Effector memory CD4-positive, alpha-beta T cell (primary cell): Measurements from ENCODE around the gene CCDC167.
"Not testable (repeated sequence)": the region's sequence is repeated elsewhere in the genome, so short reads cannot be mapped to it uniquely, and the experiment has no call there.

Experiments
- DNase-seq, 3 donors: peaks; one replicate each; pipeline ENCODE4 v3.0.0-alpha.2; 2020
- H3K27ac ChIP-seq: 2 replicates; pipeline ENCODE4 v1.7.0; 2013; ENCODE audit warnings: mild to moderate bottlenecking, low read length, moderate library complexity; ENCODE audit not compliant: insufficient read depth, poor library complexity, severe bottlenecking
- H3K27me3 ChIP-seq: replicated peaks from 2 replicates; pipeline ENCODE4 v1.7.0; 2013; ENCODE audit warnings: mild to moderate bottlenecking, low read length; ENCODE audit not compliant: insufficient read depth, control insufficient read depth, poor library complexity, severe bottlenecking
- H3K36me3 ChIP-seq: 2 replicates; pipeline ENCODE4 v1.7.0; 2013; ENCODE audit warnings: mild to moderate bottlenecking, low read length, moderate library complexity; ENCODE audit not compliant: control insufficient read depth, insufficient read depth
- H3K4me1 ChIP-seq: 2 replicates; pipeline ENCODE4 v1.7.0; 2013; ENCODE audit warnings: low read length, mild to moderate bottlenecking; ENCODE audit not compliant: control insufficient read depth, insufficient read depth, poor library complexity, severe bottlenecking
- H3K4me3 ChIP-seq: 2 replicates; pipeline ENCODE4 v1.7.0; 2013; ENCODE audit warnings: low read length, low read depth, mild to moderate bottlenecking; ENCODE audit not compliant: insufficient read depth, poor library complexity, severe bottlenecking
- H3K9me3 ChIP-seq: 2 replicates; pipeline ENCODE4 v1.7.0; 2013; ENCODE audit warnings: mild to moderate bottlenecking, low read length, moderate library complexity; ENCODE audit not compliant: control insufficient read depth

CCDC167 gene

GRCh38 chr6:37452522-37452921 lies 47.2 kb downstream of the CCDC167 start:
- H3K36me3 ChIP-seq, result peaks cover 79% of the 10 kb centered on the region
- no peak overlapping the region for H3K27ac ChIP-seq
- H3K4me1 ChIP-seq, result no peaks in the 10 kb centered on the region
- H3K27me3 ChIP-seq, result no peaks in the 10 kb centered on the region
- no peaks in the 10 kb centered on the region for H3K9me3 ChIP-seq
- no peak overlapping the region for H3K4me3 ChIP-seq
- no peak for DNase-seq

DNA sequence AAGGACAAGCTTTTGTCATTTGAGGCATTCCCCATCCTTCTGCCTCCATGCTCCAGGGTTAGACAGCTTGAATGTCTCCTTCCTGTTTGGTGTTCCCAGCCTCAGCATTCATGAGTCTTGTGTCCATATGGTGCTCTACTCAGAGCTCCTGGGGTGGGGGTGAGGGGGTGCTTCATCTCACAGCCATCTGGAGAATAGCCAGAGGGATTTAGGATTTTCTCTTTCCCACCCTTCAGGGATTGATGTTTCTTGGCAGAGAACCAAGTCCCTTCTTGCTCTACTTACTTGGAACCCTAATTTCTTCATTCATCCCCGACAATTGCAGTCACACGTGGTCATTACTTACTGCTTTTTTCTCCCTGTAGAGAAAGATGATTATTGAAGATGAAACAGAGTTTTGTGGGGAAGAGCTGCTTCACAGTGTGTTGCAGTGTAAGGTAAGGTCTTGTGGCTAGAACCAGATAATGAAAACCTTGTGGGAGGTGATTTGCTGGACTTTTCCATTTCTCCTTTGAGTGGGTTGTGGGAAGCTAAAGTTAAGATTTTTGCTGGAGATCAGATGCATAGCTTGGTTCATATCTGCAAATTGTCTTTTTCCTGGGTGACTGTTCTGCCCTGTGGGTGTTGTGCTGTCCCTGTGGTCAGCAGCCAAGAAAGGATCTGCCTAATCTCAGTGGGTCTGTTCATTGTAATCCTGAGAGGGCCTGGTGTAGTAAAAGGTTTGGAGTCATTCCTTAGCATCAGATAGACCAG lies 48.1 kb downstream of the CCDC167 start:
- peaks cover 83% of the 10 kb centered on the region for H3K36me3 ChIP-seq

DNA sequence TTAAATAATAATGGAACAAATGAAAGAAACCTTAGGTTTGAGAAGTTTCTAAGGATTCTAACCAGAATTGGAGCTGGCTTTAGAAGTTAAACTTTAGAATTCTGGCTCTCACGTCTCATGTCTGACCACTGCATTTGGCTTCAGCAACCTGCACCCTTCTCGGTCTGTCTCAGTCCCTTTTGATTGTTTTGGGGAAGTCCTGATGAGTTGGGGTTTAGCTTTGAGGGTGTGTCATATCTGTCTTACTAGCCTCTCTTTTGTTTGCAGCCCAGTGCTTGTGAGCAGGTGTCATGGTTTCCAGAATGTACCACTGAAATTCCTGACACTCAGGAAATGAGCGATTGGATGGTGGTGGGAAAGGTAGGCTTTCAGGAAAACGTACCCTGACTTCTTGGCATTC lies 49.7 kb downstream of the CCDC167 start:
- Histone ChIP-seq H3K4me1 (no peaks in the 10 kb centered on the region), H3K4me3 (no peak overlapping the region), H3K27me3 (no peaks in the 10 kb centered on the region), H3K9me3 (no peaks in the 10 kb centered on the region), H3K36me3 (peaks cover 85% of the 10 kb centered on the region), H3K27ac (no peak overlapping the region)
- no peak for DNase-seq

More for the DNA sequence above, 48.1 kb downstream of the CCDC167 start:
- Histone ChIP-seq H3K9me3 (no peaks in the 10 kb centered on the region), H3K4me1 (no peaks in the 10 kb centered on the region), H3K27ac (no peak overlapping the region), H3K27me3 (no peaks in the 10 kb centered on the region), H3K4me3 (no peak overlapping the region)
- DNase-seq, result no peak

- H3K27me3 ChIP-seq, DNase-seq, H3K9me3 ChIP-seq, H3K4me1 ChIP-seq: not testable (repeated sequence)
- Histone ChIP-seq H3K27ac (peak overlapping the region; percentile 50), H3K4me3 (peak overlapping the region; percentile 17), H3K36me3 (peaks cover 44% of the 10 kb centered on the region)
These were observed 56.5 kb downstream of the CCDC167 start for GRCh38 chr6:37443216-37443542.

- no peaks in the 10 kb centered on the region for H3K9me3 ChIP-seq
- no peak for DNase-seq
- no peaks in the 10 kb centered on the region for H3K27me3 ChIP-seq
- peaks cover 46% of the 10 kb centered on the region for H3K36me3 ChIP-seq
- H3K27ac ChIP-seq, result peak overlapping the region; percentile 50
- peaks cover 4% of the 10 kb centered on the region for H3K4me1 ChIP-seq
- peak overlapping the region; percentile 32 for H3K4me3 ChIP-seq
These were observed 57.1 kb downstream of the CCDC167 start for GRCh38 chr6:37442416-37443215.

GRCh38 chr6:37441651-37442050 lies 58.0 kb downstream of the CCDC167 start:
- Histone ChIP-seq H3K4me3 (no peak overlapping the region), H3K4me1 (peaks cover 4% of the 10 kb centered on the region), H3K36me3 (peaks cover 41% of the 10 kb centered on the region), H3K9me3 (no peaks in the 10 kb centered on the region), H3K27ac (no peak overlapping the region), H3K27me3 (no peaks in the 10 kb centered on the region)
- no peak for DNase-seq

- Histone ChIP-seq H3K27me3 (no peaks in the 10 kb centered on the region), H3K4me3 (no peak overlapping the region), H3K9me3 (no peaks in the 10 kb centered on the region), H3K36me3 (peaks cover 32% of the 10 kb centered on the region), H3K4me1 (peaks cover 12% of the 10 kb centered on the region), H3K27ac (no peak overlapping the region)
- no peak for DNase-seq
These were observed 60.8 kb downstream of the CCDC167 start for GRCh38 chr6:37438930-37439329.

GRCh38 chr6:37435816-37436215 lies 63.9 kb downstream of the CCDC167 start:
- peaks cover 9% of the 10 kb centered on the region for H3K4me1 ChIP-seq
- peaks cover 30% of the 10 kb centered on the region for H3K36me3 ChIP-seq
- DNase-seq, result no peak
- no peaks in the 10 kb centered on the region for H3K27me3 ChIP-seq
- no peaks in the 10 kb centered on the region for H3K9me3 ChIP-seq
- no peak overlapping the region for H3K4me3 ChIP-seq
- H3K27ac ChIP-seq, result no peak overlapping the region

DNA sequence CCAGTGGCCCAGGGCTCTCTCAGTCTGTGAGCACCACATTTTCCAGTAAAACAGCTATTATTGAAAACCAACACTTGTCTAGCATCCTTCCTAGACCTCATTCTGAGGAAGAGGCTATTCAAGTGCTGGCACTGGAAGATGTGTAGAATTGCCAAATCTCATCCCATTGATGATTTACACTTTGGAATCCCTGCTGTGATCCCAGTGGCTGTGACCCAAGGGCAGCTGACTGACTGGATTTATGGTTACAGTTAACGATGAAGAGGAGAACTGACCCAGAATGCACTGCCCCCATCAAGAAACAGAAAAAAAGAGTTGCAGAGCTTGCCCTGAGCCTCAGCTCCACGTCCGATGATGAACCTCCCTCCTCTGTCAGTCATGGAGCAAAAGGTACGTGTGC lies 64.3 kb downstream of the CCDC167 start:
- Histone ChIP-seq H3K36me3 (peaks cover 29% of the 10 kb centered on the region), H3K4me3 (no peak overlapping the region), H3K4me1 (peaks cover 9% of the 10 kb centered on the region)

DNA sequence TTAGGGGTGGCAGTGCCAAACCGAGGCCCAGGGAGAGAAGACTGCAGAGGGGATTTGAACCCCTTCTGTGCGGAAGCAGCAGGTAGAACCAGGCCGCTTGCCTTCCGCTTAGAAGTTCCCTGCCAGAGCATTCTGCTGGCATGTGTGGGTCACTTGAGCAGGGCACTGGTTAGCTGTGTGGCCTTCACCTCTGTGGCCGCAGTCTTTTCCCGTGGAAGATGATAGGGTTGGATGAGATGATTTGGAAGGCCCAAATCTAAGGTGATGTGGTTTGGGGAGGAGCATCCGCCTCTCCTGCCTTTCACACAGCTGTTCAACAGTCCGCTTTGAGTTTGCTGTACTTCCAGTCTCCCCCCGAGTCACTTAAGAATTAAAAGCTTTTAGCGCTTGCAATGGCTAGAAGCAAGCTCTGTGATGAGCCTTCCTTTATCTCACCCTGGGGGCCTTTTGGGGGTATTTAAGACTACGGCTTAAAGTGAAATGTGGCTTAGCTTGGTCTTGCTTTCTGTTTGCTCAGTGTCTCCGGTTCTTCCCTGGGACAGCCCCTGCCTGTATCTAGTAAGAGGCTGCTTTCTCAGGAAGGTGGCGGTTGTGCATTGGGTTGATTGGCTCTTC lies 65.9 kb downstream of the CCDC167 start:
- peaks cover 9% of the 10 kb centered on the region for H3K4me1 ChIP-seq
- peak in 2 of 3 donors; percentile 12 to 18 for DNase-seq
- H3K4me3 ChIP-seq, result peak overlapping the region; percentile 84
- H3K27ac ChIP-seq, result peak overlapping the region; percentile 92
- no peaks in the 10 kb centered on the region for H3K9me3 ChIP-seq
- H3K27me3 ChIP-seq, result no peaks in the 10 kb centered on the region
- H3K36me3 ChIP-seq, result peaks cover 21% of the 10 kb centered on the region

More for the DNA sequence above, 64.3 kb downstream of the CCDC167 start:
- H3K27ac ChIP-seq, result no peak overlapping the region
- no peak for DNase-seq
- no peaks in the 10 kb centered on the region for H3K9me3 ChIP-seq
- H3K27me3 ChIP-seq, result no peaks in the 10 kb centered on the region
